ENCODE results near the gene CCDC183. TPM values are rescaled to one million over a fixed set of nuclear protein-coding genes. Genes with fewer than 3 reads are reported as not detected.

The CCDC183 gene
- total and polyA plus RNA-seq, 10 of the 15 experiments (the other 5 are each of a cell fraction or from before 2014, with no cell fraction given): 0.04 to 1.2 (median 0.55) TPM; not detected in 5

GRCh38 chr9:136838314-136839228 is 42.4 kb downstream of the CCDC183 start:
- BruUV-seq (replicated peaks): no TSS peak
- H3K4me2 ChIP-seq (ENCODE audit: control insufficient read depth, insufficient read depth): no peak overlapping the region
- no peak overlapping the region for H3K27ac ChIP-seq (ENCODE audit: control insufficient read depth, insufficient read depth)
- no peak overlapping the region for H3K9ac ChIP-seq (ENCODE audit: control insufficient read depth, insufficient read depth, low read length)
- ChIA-PET CTCF (interaction anchor here (0.6 kb wide), 1 partner anchor 34 kb away, joined by 6 read pairs; no protein-coding TSS in a partner anchor), POLR2A (no interaction called here), SMC1A (ENCODE audit: uncharacterized antibody, unreplicated experiment) (no interaction called here), RAD21 (ENCODE audit: unreplicated experiment) (no interaction called here)
- no peaks in the 10 kb centered on the region for H3K9me3 ChIP-seq (replicated peaks; ENCODE audit: control insufficient read depth, insufficient read depth, low read length)
- no peak overlapping the region for H2AFZ ChIP-seq (ENCODE audit: control insufficient read depth, low read depth, low read length)
- in situ Hi-C loops (cut with MboI) (no loop called here), intact Hi-C loops (cut with micrococcal nuclease; ENCODE audit: unreplicated experiment) (no loop called here)
- no peak for DNase-seq (ENCODE audit: low read depth, low spot score)
- H3K36me3 ChIP-seq (ENCODE audit: control insufficient read depth in 2 of 2, insufficient read depth in 2 of 2, low read length in 1 of 2): no peaks in the 10 kb centered on the region
- peaks cover 5% of the 10 kb centered on the region; the same call in 1 of the 2 replicates for H3K4me1 ChIP-seq (ENCODE audit: control insufficient read depth, insufficient read depth, low read length)
- ATAC-seq: no peak
- H4K20me1 ChIP-seq (ENCODE audit: control insufficient read depth, insufficient read depth): no peaks in the 10 kb centered on the region; the same call in 1 of the 2 replicates
- no peak for FAIRE-seq
- H3K27me3 ChIP-seq (replicated peaks in 1 of 2; ENCODE audit: control insufficient read depth in 2 of 2, insufficient read depth in 2 of 2, low read length in 1 of 2): no peaks in the 10 kb centered on the region
- TF ChIP-seq CREM (IDR thresholded peaks at IDR 0.05; ENCODE audit: low read depth): no peak
- H3K79me2 ChIP-seq (ENCODE audit: control insufficient read depth, insufficient read depth, low read length): no peaks in the 10 kb centered on the region
- WGBS (ENCODE audit: insufficient coverage, insufficient replicate concordance, low lambda C conversion rate, missing lambda C conversion rate): 83% methylated on average over 29 of the region's 29 CpGs
- no peak overlapping the region for H3K4me3 ChIP-seq

- POLR2A ChIA-PET: no interaction called here
- Histone ChIP-seq H3K4me1 (ENCODE audit: control insufficient read depth, insufficient read depth, low read length) (peaks cover 6% of the 10 kb centered on the region; the same call in 1 of the 2 replicates), H3K27me3 (replicated peaks in 1 of 2; ENCODE audit: control insufficient read depth in 2 of 2, insufficient read depth in 2 of 2, low read length in 1 of 2) (no peaks in the 10 kb centered on the region), H2AFZ (ENCODE audit: control insufficient read depth, low read depth, low read length) (no peak overlapping the region), H3K4me3 (no peak overlapping the region), H3K9ac (ENCODE audit: control insufficient read depth, insufficient read depth, low read length) (no peak overlapping the region), H3K27ac (ENCODE audit: control insufficient read depth, insufficient read depth) (no peak overlapping the region), H3K9me3 (replicated peaks; ENCODE audit: control insufficient read depth, insufficient read depth, low read length) (no peaks in the 10 kb centered on the region), H3K4me2 (ENCODE audit: control insufficient read depth, insufficient read depth) (no peak overlapping the region), H3K79me2 (ENCODE audit: control insufficient read depth, insufficient read depth, low read length) (no peaks in the 10 kb centered on the region), H3K36me3 (ENCODE audit: control insufficient read depth in 2 of 2, insufficient read depth in 2 of 2, low read length in 1 of 2) (no peaks in the 10 kb centered on the region), H4K20me1 (ENCODE audit: control insufficient read depth, insufficient read depth) (no peaks in the 10 kb centered on the region; the same call in 1 of the 2 replicates)
- intact Hi-C loops (cut with micrococcal nuclease; ENCODE audit: unreplicated experiment) (no loop called here), in situ Hi-C loops (cut with MboI) (no loop called here)
- CTCF ChIA-PET: interaction anchor here (0.6 kb wide), 1 partner anchor 88 kb away, joined by 3 read pairs; no protein-coding TSS in a partner anchor
- 87% methylated on average over 25 of the region's 36 CpGs for WGBS (ENCODE audit: insufficient coverage, insufficient replicate concordance, low lambda C conversion rate, missing lambda C conversion rate)
- DNase-seq (ENCODE audit: low read depth, low spot score) (no peak), FAIRE-seq (no peak), ATAC-seq (no peak)
- RAD21 ChIA-PET (ENCODE audit: unreplicated experiment): no interaction called here
- SMC1A ChIA-PET (ENCODE audit: uncharacterized antibody, unreplicated experiment): no interaction called here
- no TSS peak for BruUV-seq (replicated peaks)
- TF ChIP-seq RBBP5 (conservative IDR thresholded peaks at IDR 0.05): no peak
Measured at GRCh38 chr9:136839229-136840139, 43.3 kb downstream of the CCDC183 start.
